Rectal smooth muscle tissue (tissue), 1 donor: ENCODE data around the gene CLCF1.

Experiments used
- H3K27ac ChIP-seq: one replicate; pipeline ENCODE4 v1.7.0; 2013; ENCODE audit warnings: low read depth, low read length, inconsistent platforms
- H3K27me3 ChIP-seq: one replicate; pipeline ENCODE4 v1.7.0; 2013; ENCODE audit warnings: low read length; ENCODE audit not compliant: control insufficient read depth, insufficient read depth
- H3K36me3 ChIP-seq: one replicate; pipeline ENCODE4 v1.7.0; 2013; ENCODE audit warnings: low read length; ENCODE audit not compliant: control insufficient read depth, insufficient read depth
- H3K4me1 ChIP-seq: one replicate; pipeline ENCODE4 v1.7.0; 2013; ENCODE audit warnings: low read length; ENCODE audit not compliant: control insufficient read depth, insufficient read depth
- H3K4me3 ChIP-seq: one replicate; pipeline ENCODE4 v1.7.0; 2013; ENCODE audit warnings: low read length
- H3K9ac ChIP-seq: one replicate; pipeline ENCODE4 v1.7.0; 2013; ENCODE audit warnings: low read length

CLCF1 gene

GRCh38 chr11:67365736-67366444, 7.5 kb downstream of the CLCF1 start:
- peaks cover 2% of the 10 kb centered on the region for H3K36me3 ChIP-seq
- peak overlapping the region; percentile 91 for H3K27ac ChIP-seq
- no peaks in the 10 kb centered on the region for H3K27me3 ChIP-seq
- H3K4me1 ChIP-seq: peaks cover 42% of the 10 kb centered on the region
- H3K9ac ChIP-seq: no peak overlapping the region
- peak overlapping the region; percentile 12 for H3K4me3 ChIP-seq

DNA sequence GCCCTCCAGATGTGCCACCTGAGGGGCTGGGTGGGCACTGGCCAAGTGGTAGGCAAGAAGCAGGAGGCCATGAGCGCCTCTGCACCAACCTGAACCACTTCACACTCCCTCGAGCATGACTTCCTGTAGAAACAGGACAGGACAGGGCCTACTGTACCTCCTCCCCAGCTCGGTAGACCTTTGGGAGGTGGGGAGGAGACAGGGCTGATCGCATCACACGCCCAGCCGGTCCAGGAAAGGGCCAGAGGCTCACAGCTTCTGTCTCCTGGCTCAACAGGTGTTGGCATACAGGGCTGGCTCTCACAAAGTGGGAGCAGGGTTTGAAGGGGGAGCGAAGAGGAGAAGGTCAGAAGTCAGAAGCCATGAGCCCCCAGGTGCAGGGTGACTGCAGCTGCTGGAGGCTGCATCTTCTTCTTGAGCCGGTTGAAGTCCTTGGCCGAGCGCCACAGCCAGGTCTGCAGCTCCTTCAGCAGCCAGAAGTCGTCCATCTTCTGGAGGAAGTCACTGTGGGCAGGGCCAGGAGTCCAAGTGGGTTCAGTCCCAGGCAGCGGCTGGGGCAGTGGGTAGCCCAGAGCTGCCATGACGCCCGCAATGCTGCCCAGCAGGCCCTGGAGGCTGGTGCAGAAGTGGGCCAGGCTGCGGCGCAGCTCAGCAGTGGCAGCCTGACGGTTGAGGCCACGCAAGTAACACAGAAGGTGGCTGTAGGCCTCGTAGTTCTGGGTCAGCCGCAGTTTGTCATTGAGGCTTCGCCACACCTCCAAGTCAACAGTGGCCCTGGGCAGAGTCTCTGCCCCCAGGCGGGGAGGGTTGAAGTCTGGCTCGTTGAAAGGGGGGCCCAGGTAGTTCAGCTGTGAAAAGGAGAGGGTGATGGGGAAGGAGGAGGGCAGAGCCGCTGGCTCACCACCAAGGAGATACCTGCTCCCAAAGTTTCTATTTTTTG, 8.3 kb downstream of the CLCF1 start:
- no peaks in the 10 kb centered on the region for H3K27me3 ChIP-seq
- no peak overlapping the region for H3K4me3 ChIP-seq
- no peak overlapping the region for H3K27ac ChIP-seq
- H3K9ac ChIP-seq: no peak overlapping the region
- H3K36me3 ChIP-seq: peaks cover 2% of the 10 kb centered on the region
- H3K4me1 ChIP-seq: peaks cover 36% of the 10 kb centered on the region

- Histone ChIP-seq H3K4me1 (peaks cover 28% of the 10 kb centered on the region), H3K27me3 (no peaks in the 10 kb centered on the region), H3K27ac (no peak overlapping the region), H3K9ac (no peak overlapping the region), H3K4me3 (no peak overlapping the region), H3K36me3 (peaks cover 2% of the 10 kb centered on the region)
These were observed 9.2 kb downstream of the CLCF1 start for GRCh38 chr11:67364169-67364568.

DNA sequence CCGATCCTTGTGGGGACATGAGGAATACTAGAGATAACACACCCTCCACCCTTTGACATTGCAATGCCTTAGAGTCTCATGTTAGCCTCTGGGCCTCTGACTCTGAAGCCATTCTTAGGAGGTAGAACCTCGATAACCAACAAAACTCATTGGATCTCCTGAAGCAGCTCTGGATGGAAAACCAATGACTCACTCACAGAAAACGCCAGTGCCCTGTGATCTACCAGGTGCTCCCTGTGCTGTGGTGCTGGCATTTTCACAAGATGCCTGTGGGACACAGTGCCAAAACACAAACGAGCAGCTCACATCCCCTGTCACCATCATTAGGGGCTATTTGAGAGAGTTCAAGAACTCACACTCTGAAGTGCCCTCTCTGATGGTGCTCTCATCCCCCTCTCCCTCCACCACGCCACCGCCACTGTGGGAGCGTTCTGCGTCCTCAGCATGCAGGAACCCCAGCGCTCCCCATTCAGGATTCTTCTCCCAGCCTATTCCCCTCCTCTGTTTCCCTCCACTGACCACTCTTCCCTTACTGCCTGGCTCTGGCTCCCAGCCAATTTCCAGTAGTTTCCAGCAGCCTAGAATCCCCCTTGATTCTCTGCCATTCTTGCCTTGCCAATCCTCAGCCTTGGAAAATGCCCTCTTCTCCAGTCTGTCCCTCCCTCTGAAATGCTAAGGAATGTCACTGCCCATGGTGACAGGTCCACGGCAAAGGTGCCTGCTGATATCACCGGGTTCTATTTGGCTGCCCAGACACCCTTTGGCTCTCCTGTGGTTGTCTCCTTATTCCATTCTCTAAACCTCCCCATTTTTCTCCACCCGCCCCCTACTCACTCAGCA, 15.3 kb downstream of the CLCF1 start:
- no peak overlapping the region for H3K9ac ChIP-seq
- H3K27me3 ChIP-seq: no peaks in the 10 kb centered on the region
- peaks cover 29% of the 10 kb centered on the region for H3K4me1 ChIP-seq
- H3K4me3 ChIP-seq: no peak overlapping the region
- H3K36me3 ChIP-seq: no peaks in the 10 kb centered on the region
- H3K27ac ChIP-seq: no peak overlapping the region

- Histone ChIP-seq H3K9ac (peak overlapping the region; percentile 8), H3K27ac (peak overlapping the region; percentile 15)
These were observed 16.4 kb downstream of the CLCF1 start for GRCh38 chr11:67356864-67357561.

DNA sequence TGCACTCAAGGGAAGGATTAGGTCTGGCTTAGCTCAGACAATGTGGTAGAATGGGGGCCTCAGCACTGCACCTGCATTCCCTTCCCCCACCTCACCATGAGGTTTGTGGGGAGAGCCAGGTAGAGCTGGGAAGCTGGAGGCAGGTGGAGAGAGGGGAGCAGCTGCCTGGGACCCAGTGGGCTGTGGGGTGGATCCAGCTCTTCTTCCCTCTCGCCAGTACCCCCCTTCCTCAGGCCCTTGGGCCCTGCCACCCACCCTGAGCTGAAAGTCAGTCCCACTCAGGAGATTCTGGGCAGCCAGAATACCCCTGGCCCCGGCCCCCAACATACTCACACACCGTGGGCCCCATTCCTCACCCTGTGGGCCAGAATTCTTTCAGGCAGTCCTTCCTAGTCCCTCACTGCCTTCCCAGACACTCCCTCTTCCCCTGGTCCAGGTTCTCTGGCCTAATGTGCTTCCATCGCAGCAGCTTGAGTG, 17.0 kb downstream of the CLCF1 start:
- Histone ChIP-seq H3K4me1 (peaks cover 36% of the 10 kb centered on the region), H3K27ac (peak overlapping the region; percentile 15), H3K27me3 (no peaks in the 10 kb centered on the region), H3K4me3 (peak overlapping the region; percentile 25), H3K9ac (peak overlapping the region; percentile 8), H3K36me3 (peaks cover 3% of the 10 kb centered on the region)

More at GRCh38 chr11:67356864-67357561, 16.4 kb downstream of the CLCF1 start:
- H3K4me1 ChIP-seq: peaks cover 32% of the 10 kb centered on the region
- peak overlapping the region; percentile 25 for H3K4me3 ChIP-seq
- H3K36me3 ChIP-seq: no peaks in the 10 kb centered on the region
- no peaks in the 10 kb centered on the region for H3K27me3 ChIP-seq

DNA sequence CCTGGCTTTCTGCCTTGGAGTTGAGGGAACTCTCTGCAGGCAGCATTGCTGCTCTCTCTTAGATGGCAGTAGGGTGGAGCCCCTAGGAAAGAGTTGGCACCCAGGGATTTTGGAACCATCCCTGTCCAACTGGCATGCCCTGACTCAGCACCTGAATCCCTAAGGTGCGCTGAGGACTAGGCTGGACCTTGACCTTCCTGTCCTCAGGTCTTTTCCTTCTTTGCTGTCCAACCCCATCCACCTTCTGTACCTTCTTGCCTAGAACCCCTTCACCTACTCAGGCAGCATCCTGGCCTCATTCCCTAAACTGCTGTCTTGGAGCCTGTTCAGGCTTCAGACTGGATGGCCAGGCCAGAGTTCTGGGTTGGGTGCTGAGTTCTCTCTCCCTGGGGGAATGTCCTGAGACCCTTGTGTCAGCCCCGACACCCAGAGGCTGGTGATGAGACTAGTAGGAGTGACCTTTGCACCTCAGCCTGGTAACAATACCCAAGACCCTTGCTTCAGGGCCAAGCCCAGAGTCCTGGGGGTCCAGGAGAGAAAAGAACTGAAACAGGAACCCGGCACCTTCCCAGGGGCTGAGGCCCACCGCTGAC, 17.5 kb downstream of the CLCF1 start:
- Histone ChIP-seq H3K27me3 (no peaks in the 10 kb centered on the region), H3K9ac (peak overlapping the region; percentile 19), H3K27ac (peak overlapping the region; percentile 98), H3K4me1 (peaks cover 37% of the 10 kb centered on the region), H3K36me3 (peaks cover 5% of the 10 kb centered on the region), H3K4me3 (peak overlapping the region; percentile 29)

GRCh38 chr11:67355023-67355793, 18.2 kb downstream of the CLCF1 start:
- no peaks in the 10 kb centered on the region for H3K27me3 ChIP-seq
- peak overlapping the region; percentile 29 for H3K4me3 ChIP-seq
- peaks cover 37% of the 10 kb centered on the region for H3K4me1 ChIP-seq

DNA sequence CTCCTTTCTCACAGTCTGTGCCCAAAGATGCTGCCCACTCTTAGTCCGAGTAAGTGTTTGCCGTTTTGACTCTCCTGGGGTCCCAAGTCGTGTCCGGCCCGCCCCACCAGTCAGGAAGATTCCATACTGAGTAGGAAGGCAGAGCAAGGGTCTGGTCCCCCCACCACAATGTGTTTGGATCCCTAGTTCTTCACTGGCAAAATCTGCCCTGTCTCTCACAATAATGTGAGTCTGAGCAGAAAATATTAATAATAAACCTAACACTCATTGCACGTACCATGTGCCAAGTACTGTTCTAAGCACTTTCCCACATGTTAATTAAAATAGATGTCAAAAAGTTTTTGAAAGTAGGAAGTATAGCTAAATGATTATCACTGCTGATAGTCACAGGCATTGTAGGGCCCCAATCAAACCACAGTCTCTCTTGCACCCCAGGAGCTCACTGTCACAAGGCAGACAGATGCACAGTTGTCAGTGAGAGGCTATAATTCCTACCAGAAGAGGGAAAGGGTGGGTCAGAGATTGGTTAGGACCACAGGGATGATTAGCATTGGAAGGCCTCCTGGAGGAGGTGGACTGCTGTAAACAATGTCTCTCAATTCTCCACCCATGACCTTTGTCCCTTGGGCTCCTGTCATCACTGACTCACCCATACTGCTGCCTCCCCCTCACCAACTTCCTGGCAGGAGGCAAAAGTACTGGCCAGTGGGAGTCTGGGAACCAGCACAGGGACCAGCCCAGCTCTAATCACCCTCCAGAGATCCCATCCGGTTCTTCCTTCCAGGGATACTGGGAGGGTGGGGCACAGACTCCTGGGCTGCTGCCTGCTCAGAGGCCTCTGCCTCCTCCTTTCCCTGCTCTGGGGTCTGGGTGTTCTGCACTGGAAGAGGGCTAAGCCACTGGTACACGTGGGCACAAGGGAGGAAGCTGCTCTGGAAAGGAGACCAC, 19.0 kb downstream of the CLCF1 start:
- H3K4me1 ChIP-seq: peaks cover 37% of the 10 kb centered on the region
- peaks cover 5% of the 10 kb centered on the region for H3K36me3 ChIP-seq
- H3K27ac ChIP-seq: peak overlapping the region; percentile 98
- H3K4me3 ChIP-seq: peak overlapping the region; percentile 59
- no peaks in the 10 kb centered on the region for H3K27me3 ChIP-seq
- H3K9ac ChIP-seq: peak overlapping the region; percentile 84

More at GRCh38 chr11:67355023-67355793, 18.2 kb downstream of the CLCF1 start:
- H3K36me3 ChIP-seq: peaks cover 5% of the 10 kb centered on the region
- peak overlapping the region; percentile 98 for H3K27ac ChIP-seq
- peak overlapping the region; percentile 19 for H3K9ac ChIP-seq
